ENCODE measurements around the gene REEP1. TPM values are rescaled to one million over a fixed set of nuclear protein-coding genes. Genes with fewer than 3 reads are reported as not detected.

The REEP1 gene
- total RNA-seq, 1 donor from 2014 or later = 24.0 TPM

DNA sequence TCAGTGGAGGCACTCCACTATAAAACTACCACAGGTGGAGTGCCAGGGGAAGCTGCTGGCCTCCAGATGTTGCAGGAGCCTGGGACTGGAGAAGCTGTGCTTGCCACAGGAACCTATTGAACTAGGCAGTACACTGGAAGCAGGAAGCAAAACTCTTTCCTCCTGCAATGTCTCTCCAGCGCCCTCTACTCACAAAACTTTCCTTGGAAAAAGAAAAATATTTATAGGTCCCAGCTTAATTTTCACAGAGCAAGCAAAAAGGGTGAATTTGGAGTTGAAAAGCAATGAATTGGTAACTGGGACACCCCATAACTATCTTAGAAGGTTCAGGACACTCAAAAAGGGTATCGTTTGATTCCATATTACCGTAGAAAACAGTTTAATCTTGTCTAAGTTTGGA, 33.2 kb upstream of the REEP1 start:
- Histone ChIP-seq H3K27me3 (ENCODE audit: control insufficient read depth in 3 of 3, insufficient read depth in 3 of 3, low read length in 3 of 3) (no peaks in the 10 kb centered on the region), H3K4me3 (ENCODE audit: low read length in 3 of 3) (no peak overlapping the region), H3K4me1 (ENCODE audit: control insufficient read depth in 3 of 3, insufficient read depth in 3 of 3, low read length in 3 of 3) (peaks cover 3 to 8% (median 6%) of the 10 kb centered on the region in 3 donors), H3K9ac (ENCODE audit: low read depth in 1 of 3, low read length in 3 of 3) (no peak overlapping the region), H3K36me3 (ENCODE audit: control insufficient read depth in 3 of 3, insufficient read depth in 3 of 3, low read length in 3 of 3) (no peaks in the 10 kb centered on the region), H3K9me3 (ENCODE audit: control insufficient read depth in 3 of 3, low read length in 3 of 3) (no peaks in the 10 kb centered on the region), H3K27ac (ENCODE audit: low read depth, low read length) (no peak overlapping the region)

DNA sequence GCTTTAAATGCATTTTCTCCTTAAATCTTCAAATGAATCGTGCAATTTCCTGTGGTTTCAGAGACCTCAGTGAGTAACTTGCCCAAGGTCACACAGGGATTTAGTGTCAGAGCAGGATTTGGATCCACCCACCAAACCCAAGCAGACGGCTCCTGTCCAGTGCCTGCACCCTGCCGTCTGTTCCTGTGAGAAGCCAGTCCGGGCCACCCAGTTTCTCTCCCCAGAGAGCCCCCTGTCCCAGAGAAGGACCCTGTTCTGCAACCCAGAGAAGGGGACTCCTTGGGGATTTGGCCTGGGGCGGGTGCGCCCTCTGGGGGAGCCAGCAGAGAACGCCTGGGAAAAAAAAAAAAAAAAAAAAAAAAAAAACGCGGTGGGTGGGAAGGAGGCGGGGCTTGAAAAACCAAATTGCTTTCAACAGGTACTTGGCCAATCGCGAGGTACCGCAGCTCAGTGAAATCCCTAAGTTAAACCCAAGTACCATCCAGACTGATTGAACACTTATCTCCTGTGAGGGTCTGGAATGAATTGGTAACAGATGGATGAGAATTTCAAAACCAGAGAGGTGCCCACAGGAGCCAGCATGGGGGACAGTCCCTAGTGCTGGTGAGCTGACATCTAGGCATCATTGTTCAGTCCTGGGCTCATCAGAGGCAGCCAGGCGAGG, 30.9 kb upstream of the REEP1 start:
- H3K9ac ChIP-seq (ENCODE audit: low read depth in 1 of 3, low read length in 3 of 3) = peak overlapping the region in 2 of 3 donors; percentile 35 to 40
- no peaks in the 10 kb centered on the region for H3K36me3 ChIP-seq (ENCODE audit: control insufficient read depth in 3 of 3, insufficient read depth in 3 of 3, low read length in 3 of 3)
- H3K27ac ChIP-seq (ENCODE audit: low read depth, low read length) = no peak overlapping the region
- no peaks in the 10 kb centered on the region for H3K27me3 ChIP-seq (ENCODE audit: control insufficient read depth in 3 of 3, insufficient read depth in 3 of 3, low read length in 3 of 3)
- H3K4me3 ChIP-seq (ENCODE audit: low read length in 3 of 3) = peak overlapping the region in 2 of 3 donors; percentile 37 to 41
- H3K9me3 ChIP-seq (ENCODE audit: control insufficient read depth in 3 of 3, low read length in 3 of 3) = no peaks in the 10 kb centered on the region
- peaks cover 3 to 8% (median 6%) of the 10 kb centered on the region in 3 donors for H3K4me1 ChIP-seq (ENCODE audit: control insufficient read depth in 3 of 3, insufficient read depth in 3 of 3, low read length in 3 of 3)

- no peaks in the 10 kb centered on the region for H3K36me3 ChIP-seq (ENCODE audit: control insufficient read depth in 3 of 3, insufficient read depth in 3 of 3, low read length in 3 of 3)
- H3K9me3 ChIP-seq (ENCODE audit: control insufficient read depth in 3 of 3, low read length in 3 of 3) = no peaks in the 10 kb centered on the region
- peaks cover 3 to 8% (median 6%) of the 10 kb centered on the region in 3 donors for H3K4me1 ChIP-seq (ENCODE audit: control insufficient read depth in 3 of 3, insufficient read depth in 3 of 3, low read length in 3 of 3)
- H3K9ac ChIP-seq (ENCODE audit: low read depth in 1 of 3, low read length in 3 of 3) = no peak overlapping the region
- H3K27ac ChIP-seq (ENCODE audit: low read depth, low read length) = no peak overlapping the region
- H3K27me3 ChIP-seq (ENCODE audit: control insufficient read depth in 3 of 3, insufficient read depth in 3 of 3, low read length in 3 of 3) = no peaks in the 10 kb centered on the region
- no peak overlapping the region for H3K4me3 ChIP-seq (ENCODE audit: low read length in 3 of 3)
Observed at GRCh38 chr2:86367499-86367777, 30.0 kb upstream of the REEP1 start.

DNA sequence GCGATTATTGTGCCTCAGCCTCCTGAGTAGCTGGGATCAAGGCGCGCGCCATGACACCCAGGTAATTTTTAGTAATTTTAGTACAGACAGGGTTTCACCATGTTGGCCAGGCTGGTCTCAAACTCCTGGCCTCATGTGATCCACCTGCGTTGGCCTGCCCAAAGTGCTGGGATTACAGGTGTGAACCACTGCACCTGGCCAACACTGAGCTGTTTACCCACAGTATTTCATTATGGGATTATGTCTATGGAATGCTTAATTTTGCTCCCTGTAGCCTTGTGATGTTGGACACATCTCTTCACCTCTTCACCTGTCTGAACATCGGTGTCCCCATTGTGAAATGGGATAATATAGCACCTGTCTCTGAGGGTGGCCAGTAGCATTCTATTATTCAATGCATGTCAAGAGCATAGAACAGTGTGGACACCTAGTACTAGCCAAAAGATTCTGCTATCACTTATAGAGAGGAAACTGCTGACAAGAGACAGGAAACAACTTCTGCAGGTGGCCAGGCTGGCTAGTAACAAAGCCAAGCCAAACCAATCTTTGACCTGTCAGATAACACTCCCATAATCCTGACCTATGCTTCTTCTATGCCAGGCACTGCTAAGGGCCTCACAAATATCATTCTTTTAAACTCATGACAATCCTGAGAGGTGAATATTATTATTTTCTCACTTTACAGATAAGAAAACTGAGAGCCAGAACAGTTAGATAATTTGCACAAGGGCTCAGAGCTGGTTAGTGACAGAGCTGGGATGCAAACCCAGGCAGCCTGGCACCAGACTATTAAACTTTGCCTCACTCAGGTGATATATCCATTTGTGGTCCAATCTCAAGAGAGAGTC, 29.4 kb upstream of the REEP1 start:
- Histone ChIP-seq H3K27me3 (ENCODE audit: control insufficient read depth in 3 of 3, insufficient read depth in 3 of 3, low read length in 3 of 3) (no peaks in the 10 kb centered on the region), H3K4me3 (ENCODE audit: low read length in 3 of 3) (no peak overlapping the region), H3K9me3 (ENCODE audit: control insufficient read depth in 3 of 3, low read length in 3 of 3) (no peaks in the 10 kb centered on the region), H3K9ac (ENCODE audit: low read depth in 1 of 3, low read length in 3 of 3) (no peak overlapping the region), H3K4me1 (ENCODE audit: control insufficient read depth in 3 of 3, insufficient read depth in 3 of 3, low read length in 3 of 3) (peaks cover 3 to 8% (median 6%) of the 10 kb centered on the region in 3 donors), H3K36me3 (ENCODE audit: control insufficient read depth in 3 of 3, insufficient read depth in 3 of 3, low read length in 3 of 3) (no peaks in the 10 kb centered on the region), H3K27ac (ENCODE audit: low read depth, low read length) (no peak overlapping the region)

GRCh38 chr2:86364894-86365293, 27.5 kb upstream of the REEP1 start:
- Histone ChIP-seq H3K9ac (ENCODE audit: low read depth in 1 of 3, low read length in 3 of 3) (no peak overlapping the region), H3K9me3 (ENCODE audit: control insufficient read depth in 3 of 3, low read length in 3 of 3) (no peaks in the 10 kb centered on the region), H3K27ac (ENCODE audit: low read depth, low read length) (no peak overlapping the region), H3K4me1 (ENCODE audit: control insufficient read depth in 3 of 3, insufficient read depth in 3 of 3, low read length in 3 of 3) (peaks cover 3 to 8% (median 6%) of the 10 kb centered on the region in 3 donors), H3K4me3 (ENCODE audit: low read length in 3 of 3) (no peak overlapping the region), H3K36me3 (ENCODE audit: control insufficient read depth in 3 of 3, insufficient read depth in 3 of 3, low read length in 3 of 3) (no peaks in the 10 kb centered on the region), H3K27me3 (ENCODE audit: control insufficient read depth in 3 of 3, insufficient read depth in 3 of 3, low read length in 3 of 3) (peaks cover 0 to 3% (median 0%) of the 10 kb centered on the region in 3 donors)

DNA sequence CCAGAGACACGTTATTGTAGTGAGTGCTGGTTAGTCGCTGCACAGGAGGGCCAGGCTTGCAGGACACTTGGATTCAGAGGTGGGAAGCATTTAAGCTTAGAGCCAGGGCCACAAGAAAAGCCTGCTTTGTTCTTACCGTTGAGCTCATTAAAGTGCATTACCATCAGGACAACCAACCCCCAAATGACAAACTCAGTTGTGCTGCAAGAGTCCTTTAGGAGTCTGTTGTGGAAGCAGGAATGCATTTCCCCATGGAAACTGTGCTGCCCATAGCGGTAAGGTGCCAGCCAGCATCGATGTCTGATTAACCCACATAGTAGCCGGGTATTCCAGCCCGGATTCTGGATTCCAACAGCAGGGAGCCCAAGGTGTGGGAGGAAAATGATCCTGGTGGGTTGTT, 23.4 kb upstream of the REEP1 start:
- H3K4me3 ChIP-seq (ENCODE audit: low read length in 3 of 3) = no peak overlapping the region
- no peaks in the 10 kb centered on the region for H3K4me1 ChIP-seq (ENCODE audit: control insufficient read depth in 3 of 3, insufficient read depth in 3 of 3, low read length in 3 of 3)
- no peak overlapping the region for H3K9ac ChIP-seq (ENCODE audit: low read depth in 1 of 3, low read length in 3 of 3)
- H3K9me3 ChIP-seq (ENCODE audit: control insufficient read depth in 3 of 3, low read length in 3 of 3) = no peaks in the 10 kb centered on the region
- peaks cover 0 to 3% (median 0%) of the 10 kb centered on the region in 3 donors for H3K27me3 ChIP-seq (ENCODE audit: control insufficient read depth in 3 of 3, insufficient read depth in 3 of 3, low read length in 3 of 3)
- H3K36me3 ChIP-seq (ENCODE audit: control insufficient read depth in 3 of 3, insufficient read depth in 3 of 3, low read length in 3 of 3) = no peaks in the 10 kb centered on the region
- no peak overlapping the region for H3K27ac ChIP-seq (ENCODE audit: low read depth, low read length)

- peaks cover 0 to 3% (median 0%) of the 10 kb centered on the region in 3 donors for H3K27me3 ChIP-seq (ENCODE audit: control insufficient read depth in 3 of 3, insufficient read depth in 3 of 3, low read length in 3 of 3)
- no peaks in the 10 kb centered on the region for H3K9me3 ChIP-seq (ENCODE audit: control insufficient read depth in 3 of 3, low read length in 3 of 3)
- no peak overlapping the region for H3K9ac ChIP-seq (ENCODE audit: low read depth in 1 of 3, low read length in 3 of 3)
- H3K4me3 ChIP-seq (ENCODE audit: low read length in 3 of 3) = no peak overlapping the region
- no peaks in the 10 kb centered on the region for H3K36me3 ChIP-seq (ENCODE audit: control insufficient read depth in 3 of 3, insufficient read depth in 3 of 3, low read length in 3 of 3)
- no peak overlapping the region for H3K27ac ChIP-seq (ENCODE audit: low read depth, low read length)
- no peaks in the 10 kb centered on the region for H3K4me1 ChIP-seq (ENCODE audit: control insufficient read depth in 3 of 3, insufficient read depth in 3 of 3, low read length in 3 of 3)
Observed at GRCh38 chr2:86358957-86359356, 21.5 kb upstream of the REEP1 start.

DNA sequence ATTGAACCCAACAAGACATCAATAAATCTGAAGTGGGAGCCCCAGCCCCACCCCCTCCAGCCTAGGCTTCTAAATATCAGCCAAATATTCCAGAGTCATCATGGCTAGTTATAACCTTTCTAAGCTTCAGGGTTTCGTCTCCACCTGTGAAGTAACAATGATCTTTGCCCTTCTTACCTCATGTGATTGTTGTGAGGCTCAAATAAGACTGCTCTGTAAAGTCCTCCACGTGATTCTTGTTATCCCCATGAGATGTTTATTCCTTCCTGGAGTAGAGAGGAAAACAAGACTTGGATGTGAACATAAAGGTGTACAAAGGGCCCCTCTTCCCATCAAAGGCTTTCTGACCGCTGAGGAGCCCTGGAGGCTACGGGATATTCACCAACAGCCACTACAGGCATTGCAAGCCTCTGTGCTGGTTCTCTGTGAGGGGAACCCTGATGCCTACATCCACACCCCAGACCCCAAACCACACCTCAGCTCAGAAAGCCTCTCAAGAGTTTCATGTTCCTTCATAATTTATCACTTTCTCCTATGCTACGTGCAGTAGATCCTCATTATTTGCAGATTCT, 20.1 kb upstream of the REEP1 start:
- Histone ChIP-seq H3K9ac (ENCODE audit: low read depth in 1 of 3, low read length in 3 of 3) (no peak overlapping the region), H3K36me3 (ENCODE audit: control insufficient read depth in 3 of 3, insufficient read depth in 3 of 3, low read length in 3 of 3) (no peaks in the 10 kb centered on the region), H3K27me3 (ENCODE audit: control insufficient read depth in 3 of 3, insufficient read depth in 3 of 3, low read length in 3 of 3) (peaks cover 0 to 3% (median 0%) of the 10 kb centered on the region in 3 donors), H3K9me3 (ENCODE audit: control insufficient read depth in 3 of 3, low read length in 3 of 3) (no peaks in the 10 kb centered on the region), H3K4me3 (ENCODE audit: low read length in 3 of 3) (no peak overlapping the region), H3K27ac (ENCODE audit: low read depth, low read length) (no peak overlapping the region), H3K4me1 (ENCODE audit: control insufficient read depth in 3 of 3, insufficient read depth in 3 of 3, low read length in 3 of 3) (peaks cover 0 to 8% (median 0%) of the 10 kb centered on the region in 3 donors)

- Histone ChIP-seq H3K27ac (ENCODE audit: low read depth, low read length) (peak overlapping the region; percentile 76), H3K4me1 (ENCODE audit: control insufficient read depth in 3 of 3, insufficient read depth in 3 of 3, low read length in 3 of 3) (peaks cover 0 to 13% (median 0%) of the 10 kb centered on the region in 3 donors), H3K4me3 (ENCODE audit: low read length in 3 of 3) (peak overlapping the region in 1 of 3 donors; percentile 3), H3K27me3 (ENCODE audit: control insufficient read depth in 3 of 3, insufficient read depth in 3 of 3, low read length in 3 of 3) (peaks cover 0 to 2% (median 0%) of the 10 kb centered on the region in 3 donors), H3K9me3 (ENCODE audit: control insufficient read depth in 3 of 3, low read length in 3 of 3) (no peaks in the 10 kb centered on the region), H3K36me3 (ENCODE audit: control insufficient read depth in 3 of 3, insufficient read depth in 3 of 3, low read length in 3 of 3) (no peaks in the 10 kb centered on the region), H3K9ac (ENCODE audit: low read depth in 1 of 3, low read length in 3 of 3) (no peak overlapping the region)
Observed at GRCh38 chr2:86352727-86353221, 15.3 kb upstream of the REEP1 start.
